Medulla oblongata (tissue), 1 donor: ENCODE measurements around the gene ROPN1B.
"Not testable (repeated sequence)": the region's sequence is repeated elsewhere in the genome, so short reads cannot be mapped to it uniquely, and the experiment has no call there.

Experiments used
- DNase-seq: peaks from one replicate; pipeline ENCODE4 v3.0.0-alpha.2; 2015; ENCODE audit errors: extremely low spot score

Gene ROPN1B

DNA sequence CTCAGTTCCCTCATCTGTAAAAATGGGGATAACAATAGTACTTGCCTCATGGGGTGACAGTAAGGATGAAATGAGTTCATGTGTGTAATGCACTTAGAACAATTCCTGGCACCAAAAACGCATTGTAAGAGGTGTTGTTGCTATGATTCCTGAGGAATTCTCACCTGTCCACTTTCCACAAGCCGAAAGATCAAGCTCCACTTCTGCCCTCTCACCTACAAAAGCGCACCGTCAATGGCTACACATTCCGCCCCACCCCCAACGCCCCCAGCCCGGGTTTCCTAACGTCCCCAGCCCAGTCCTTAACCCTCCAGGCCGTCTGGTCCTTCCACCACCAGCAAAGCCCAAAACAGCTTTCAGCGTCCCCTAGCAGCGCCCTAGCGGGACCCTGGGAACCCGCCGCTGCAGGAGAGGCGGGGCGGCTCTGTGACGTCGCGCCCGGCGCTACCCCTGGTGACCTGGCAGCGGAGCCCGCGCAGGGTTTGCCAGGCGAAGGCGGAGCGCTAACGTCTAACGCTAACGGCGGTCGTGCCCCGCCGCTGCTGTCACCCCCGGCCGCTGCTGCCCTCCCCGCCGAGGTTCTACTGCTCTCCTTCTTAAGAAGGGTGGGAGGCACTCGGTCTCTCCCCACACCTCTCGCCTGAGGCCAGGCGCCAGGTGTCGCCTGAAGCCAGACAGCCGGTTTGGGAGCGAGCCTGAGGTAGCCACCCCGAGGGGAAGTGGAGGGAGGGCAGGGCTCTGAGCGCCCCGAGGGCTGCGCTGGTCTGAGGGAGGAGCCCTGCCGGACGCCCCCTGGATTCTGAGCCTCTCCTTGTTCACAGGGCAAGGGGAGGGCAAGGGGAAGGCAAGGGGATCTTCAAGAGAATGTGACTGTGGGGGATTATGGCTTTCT lies at the start of gene ROPN1B:
ROPN1B (plus strand) TSS at position 478 of the 892 bp plus-strand sequence. CDS start 2,877 bp downstream, outside the sequence.
- DNase-seq, result not testable (repeated sequence)

- not testable (repeated sequence) for DNase-seq
These were observed 48.8 kb upstream of the ROPN1B start for GRCh38 chr3:125920191-125920590.

DNA sequence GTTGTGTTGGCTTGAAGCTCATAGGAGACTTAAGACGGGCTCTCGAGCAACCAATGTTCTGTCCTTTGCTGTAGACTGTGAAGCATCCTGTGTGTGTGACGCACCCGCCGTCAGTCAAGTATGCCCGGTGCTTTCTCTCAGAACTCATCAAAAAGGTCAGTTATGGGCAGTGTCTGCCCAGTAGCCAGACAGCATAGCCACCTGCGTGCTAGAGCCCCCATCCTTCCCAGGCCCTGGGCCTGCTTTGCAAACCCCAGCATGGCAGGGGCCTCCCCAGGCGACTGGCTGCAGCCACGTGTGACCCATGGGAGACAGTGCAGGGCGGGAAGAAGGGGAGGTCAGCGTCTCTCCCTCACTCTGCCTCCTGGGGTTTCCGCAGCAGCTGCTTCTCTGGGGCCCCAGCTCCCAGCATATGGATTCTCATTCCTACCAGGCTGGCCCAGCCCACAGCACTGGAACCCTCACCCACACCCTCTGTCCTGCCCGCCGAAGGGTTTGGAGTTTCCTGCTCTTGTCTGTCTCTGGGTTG lies 48.2 kb upstream of the ROPN1B start:
- DNase-seq, result not testable (repeated sequence)

GRCh38 chr3:125921712-125922111 lies 47.3 kb upstream of the ROPN1B start:
- peak; percentile 2 for DNase-seq

DNA sequence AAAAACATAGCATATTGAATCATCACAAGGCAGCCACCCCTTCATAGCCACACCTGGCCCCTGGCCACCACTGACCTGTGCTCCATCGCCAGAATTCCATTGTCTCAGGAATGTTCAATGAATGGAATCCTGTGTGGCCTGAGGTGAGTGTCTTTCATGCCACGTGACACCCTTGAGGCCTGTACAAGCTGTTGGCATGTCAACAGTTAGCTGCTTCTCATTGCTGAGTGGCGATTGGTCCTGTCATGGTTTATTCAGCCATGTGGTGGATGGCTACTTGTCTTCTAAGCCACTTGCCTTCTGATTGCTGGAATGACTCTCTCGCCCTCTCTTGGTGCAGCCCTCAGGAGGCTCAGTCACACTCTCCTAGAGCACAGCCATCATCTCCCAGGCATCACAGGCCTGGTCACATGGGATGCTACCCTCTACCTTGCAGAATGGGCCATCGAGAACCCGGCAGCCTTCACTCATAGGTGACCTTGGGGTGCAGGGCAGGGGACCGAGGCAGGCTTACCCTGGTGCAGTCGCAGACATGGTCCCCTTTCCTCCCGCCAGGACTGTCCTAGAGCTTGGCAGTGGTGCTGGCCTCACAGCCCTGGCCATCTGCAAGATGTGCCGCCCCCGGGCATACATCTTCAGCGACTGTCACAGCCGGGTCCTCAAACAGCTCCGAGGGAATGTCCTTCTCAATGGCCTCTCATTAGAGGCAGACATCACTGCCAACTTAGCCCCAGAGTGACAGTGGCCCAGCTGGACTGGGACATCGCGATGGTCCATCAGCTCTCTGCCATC lies 45.5 kb upstream of the ROPN1B start:
- DNase-seq, result not testable (repeated sequence)

- DNase-seq, result not testable (repeated sequence)
These were observed 44.7 kb upstream of the ROPN1B start for GRCh38 chr3:125924276-125924675.

GRCh38 chr3:125925727-125926126 lies 43.3 kb upstream of the ROPN1B start:
- DNase-seq, result not testable (repeated sequence)

- DNase-seq, result peak; percentile 41
These were observed 40.0 kb upstream of the ROPN1B start for GRCh38 chr3:125928771-125929545.

GRCh38 chr3:125929765-125930164 lies 39.2 kb upstream of the ROPN1B start:
- DNase-seq, result not testable (repeated sequence)

GRCh38 chr3:125931355-125931880 lies 37.6 kb upstream of the ROPN1B start:
- not testable (repeated sequence) for DNase-seq

DNA sequence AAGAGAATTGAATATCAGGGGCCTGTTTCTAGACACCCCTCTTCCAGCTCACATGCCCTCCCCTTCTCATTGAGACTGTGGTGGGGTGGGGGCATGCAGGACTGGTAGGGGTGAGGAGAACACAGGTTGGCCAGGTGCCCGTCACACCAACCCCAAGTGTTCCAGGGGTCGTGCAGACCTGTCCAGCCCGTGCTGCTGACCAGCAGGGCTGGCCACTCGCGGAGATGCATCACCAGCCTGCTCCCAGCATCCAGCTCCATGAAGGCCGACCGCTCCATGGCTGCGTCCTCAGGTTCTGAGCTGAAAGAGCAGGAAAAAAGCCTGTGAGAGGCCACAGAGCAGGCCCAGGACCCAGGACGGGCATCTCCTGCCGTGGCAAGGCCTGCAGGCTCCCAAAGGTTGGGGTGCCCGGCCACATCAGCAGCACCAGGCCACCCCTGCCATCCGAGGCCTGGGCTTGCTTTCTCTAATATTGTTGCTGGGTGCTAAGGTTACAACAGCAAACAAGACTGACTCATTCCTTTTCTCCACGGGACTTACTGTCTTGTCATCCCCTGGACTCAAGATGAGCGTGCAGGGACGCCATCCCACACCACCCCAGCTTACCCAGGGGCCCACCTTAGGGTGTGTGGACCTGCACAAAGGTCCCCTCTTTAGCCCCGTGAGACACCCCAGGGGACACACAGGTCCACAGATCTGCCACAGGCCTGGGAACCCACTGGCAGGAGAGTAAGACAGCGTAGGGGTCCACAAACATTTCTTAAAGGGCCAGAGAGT lies 35.4 kb upstream of the ROPN1B start:
- DNase-seq, result not testable (repeated sequence)

GRCh38 chr3:125935252-125935874 lies 33.6 kb upstream of the ROPN1B start:
- DNase-seq, result not testable (repeated sequence)

DNA sequence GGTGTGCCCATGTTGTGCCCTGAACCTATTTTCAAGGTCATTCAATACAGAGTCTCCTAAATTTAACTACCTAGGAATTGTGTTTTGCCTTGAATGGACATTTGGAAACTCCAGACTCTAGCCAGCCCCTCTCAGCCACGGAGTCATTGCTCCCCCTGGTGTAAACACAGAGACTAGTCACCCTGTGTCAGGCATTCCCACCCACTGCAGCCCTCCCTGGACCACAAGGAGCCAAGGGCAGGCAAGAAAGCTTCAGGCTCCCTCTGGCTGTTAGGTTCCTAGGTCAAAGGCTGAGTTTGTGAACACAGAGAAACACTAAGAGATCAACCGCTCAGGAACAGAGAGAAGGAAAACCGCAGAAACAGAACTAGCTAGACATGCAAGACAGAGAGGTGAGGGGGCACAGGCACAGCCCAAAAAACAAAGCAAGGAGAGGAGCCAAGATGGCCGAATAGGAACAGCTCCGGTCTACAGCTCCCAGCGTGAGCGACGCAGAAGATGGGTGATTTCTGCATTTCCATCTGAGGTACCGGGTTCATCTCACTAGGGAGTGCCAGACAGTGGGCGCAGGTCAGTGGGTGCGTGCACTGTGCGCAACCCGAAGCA lies 32.7 kb upstream of the ROPN1B start:
- not testable (repeated sequence) for DNase-seq

DNA sequence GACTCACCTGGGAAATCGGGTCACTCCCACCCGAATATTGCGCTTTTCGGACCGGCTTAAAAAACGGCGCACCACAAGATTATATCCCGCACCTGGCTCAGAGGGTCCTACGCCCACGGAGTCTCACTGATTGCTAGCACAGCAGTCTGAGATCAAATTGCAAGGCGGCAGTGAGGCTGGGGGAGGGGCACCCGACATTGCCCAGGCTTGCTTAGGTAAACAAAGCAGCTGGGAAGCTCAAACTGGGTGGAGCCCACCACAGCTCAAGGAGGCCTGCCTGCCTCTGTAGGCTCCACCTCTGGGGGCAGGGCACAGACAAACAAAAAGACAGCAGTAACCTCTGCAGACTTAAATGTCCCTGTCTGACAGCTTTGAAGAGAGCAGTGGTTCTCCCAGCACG lies 32.1 kb upstream of the ROPN1B start:
- DNase-seq, result not testable (repeated sequence)

DNA sequence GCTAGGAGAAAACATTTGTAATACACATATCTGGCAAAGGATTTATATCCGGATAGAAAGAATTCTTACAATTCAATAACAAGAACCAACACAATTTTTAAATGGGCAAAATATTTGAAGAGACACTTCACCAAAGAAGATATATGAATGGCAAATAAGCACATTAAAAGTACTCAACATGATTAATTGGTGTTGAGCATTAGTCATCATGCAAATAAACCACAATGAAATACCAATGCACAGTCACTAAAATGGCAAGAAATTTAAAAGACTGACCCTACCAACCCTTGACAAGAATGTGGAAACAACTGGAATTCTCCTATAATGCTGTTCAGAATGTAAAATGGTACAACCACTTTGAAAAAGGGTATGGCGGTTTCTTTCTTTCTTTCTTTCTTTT lies 21.2 kb upstream of the ROPN1B start:
- not testable (repeated sequence) for DNase-seq

GRCh38 chr3:125948901-125949300 lies 20.1 kb upstream of the ROPN1B start:
- DNase-seq, result not testable (repeated sequence)

GRCh38 chr3:125951176-125951575 lies 17.8 kb upstream of the ROPN1B start:
- not testable (repeated sequence) for DNase-seq

- DNase-seq, result not testable (repeated sequence)
These were observed 12.0 kb upstream of the ROPN1B start for GRCh38 chr3:125957020-125957419.
